A204.1 (cell line): Measurements from ENCODE around the gene RCOR2.

Experiments used
- FAIRE-seq: peaks from 2 replicates; lab custom pipeline; 2012; peaks lifted over from hg19 to GRCh38; lab: Jason Lieb, UNC

The RCOR2 gene

GRCh38 chr11:63907063-63907462 lies 9.9 kb downstream of the RCOR2 start:
- no peak for FAIRE-seq

GRCh38 chr11:63906585-63906984 lies 10.4 kb downstream of the RCOR2 start:
- FAIRE-seq = no peak

- no peak for FAIRE-seq
Observed at GRCh38 chr11:63906087-63906486, 10.9 kb downstream of the RCOR2 start.

GRCh38 chr11:63905179-63905578 lies 11.8 kb downstream of the RCOR2 start:
- FAIRE-seq = no peak

- no peak for FAIRE-seq
Observed at GRCh38 chr11:63904743-63905142, 12.2 kb downstream of the RCOR2 start.

GRCh38 chr11:63903884-63904283 lies 13.1 kb downstream of the RCOR2 start:
- no peak for FAIRE-seq

- FAIRE-seq = no peak
Observed at GRCh38 chr11:63901660-63902059, 15.3 kb downstream of the RCOR2 start.

- FAIRE-seq = no peak
Observed at GRCh38 chr11:63897459-63898146, 19.4 kb downstream of the RCOR2 start.

- no peak for FAIRE-seq
Observed at GRCh38 chr11:63896071-63896470, 20.9 kb downstream of the RCOR2 start.

GRCh38 chr11:63893355-63893754 lies 23.6 kb downstream of the RCOR2 start:
- no peak for FAIRE-seq

- FAIRE-seq = no peak
Observed at GRCh38 chr11:63892228-63892627, 24.7 kb downstream of the RCOR2 start.

- no peak for FAIRE-seq
Observed at GRCh38 chr11:63890368-63890767, 26.6 kb downstream of the RCOR2 start.

GRCh38 chr11:63889344-63889743 lies 27.6 kb downstream of the RCOR2 start:
- FAIRE-seq = no peak

- no peak for FAIRE-seq
Observed at GRCh38 chr11:63888170-63889086, 28.5 kb downstream of the RCOR2 start.

- no peak for FAIRE-seq
Observed at GRCh38 chr11:63887386-63887999, 29.5 kb downstream of the RCOR2 start.

GRCh38 chr11:63884196-63884932 lies 32.6 kb downstream of the RCOR2 start:
- FAIRE-seq = no peak

GRCh38 chr11:63883791-63884190 lies 33.2 kb downstream of the RCOR2 start:
- no peak for FAIRE-seq

GRCh38 chr11:63882555-63883242 lies 34.3 kb downstream of the RCOR2 start:
- no peak for FAIRE-seq

GRCh38 chr11:63880403-63880790 lies 36.6 kb downstream of the RCOR2 start:
- no peak for FAIRE-seq

GRCh38 chr11:63879598-63880402 lies 37.2 kb downstream of the RCOR2 start:
- no peak for FAIRE-seq

GRCh38 chr11:63877658-63878241 lies 39.2 kb downstream of the RCOR2 start:
- no peak for FAIRE-seq
